IPS-20b (cell line): ENCODE results near the gene CDK5.

Experiments
- H3K27ac ChIP-seq: one replicate; pipeline ENCODE4 v1.5.1; 2013; ENCODE audit warnings: low read length
- H3K27me3 ChIP-seq: 2 replicates; pipeline ENCODE4 v1.6.1; 2013; ENCODE audit warnings: mild to moderate bottlenecking, low read length, inconsistent platforms; ENCODE audit not compliant: insufficient read depth
- H3K36me3 ChIP-seq: 2 replicates; pipeline ENCODE4 v1.6.1; 2013; ENCODE audit warnings: low read depth, mild to moderate bottlenecking, inconsistent platforms, low read length, moderate library complexity; ENCODE audit not compliant: insufficient read depth
- H3K4me1 ChIP-seq: 2 replicates; pipeline ENCODE4 v1.6.1; 2013; ENCODE audit warnings: mild to moderate bottlenecking, control low read depth, inconsistent platforms, low read length, moderate library complexity; ENCODE audit not compliant: insufficient read depth
- H3K4me3 ChIP-seq: 2 replicates; pipeline ENCODE4 v1.5.1; 2013; ENCODE audit warnings: mild to moderate bottlenecking, low read length, inconsistent platforms
- H3K9ac ChIP-seq: 2 replicates; pipeline ENCODE4 v1.6.1; 2013; ENCODE audit warnings: low read depth, mild to moderate bottlenecking, inconsistent platforms, low read length, moderate library complexity
- H3K9me3 ChIP-seq: 2 replicates; pipeline ENCODE4 v1.6.1; 2013; ENCODE audit warnings: mild to moderate bottlenecking, low read depth, low read length, inconsistent platforms; ENCODE audit not compliant: insufficient read depth

The CDK5 gene

DNA sequence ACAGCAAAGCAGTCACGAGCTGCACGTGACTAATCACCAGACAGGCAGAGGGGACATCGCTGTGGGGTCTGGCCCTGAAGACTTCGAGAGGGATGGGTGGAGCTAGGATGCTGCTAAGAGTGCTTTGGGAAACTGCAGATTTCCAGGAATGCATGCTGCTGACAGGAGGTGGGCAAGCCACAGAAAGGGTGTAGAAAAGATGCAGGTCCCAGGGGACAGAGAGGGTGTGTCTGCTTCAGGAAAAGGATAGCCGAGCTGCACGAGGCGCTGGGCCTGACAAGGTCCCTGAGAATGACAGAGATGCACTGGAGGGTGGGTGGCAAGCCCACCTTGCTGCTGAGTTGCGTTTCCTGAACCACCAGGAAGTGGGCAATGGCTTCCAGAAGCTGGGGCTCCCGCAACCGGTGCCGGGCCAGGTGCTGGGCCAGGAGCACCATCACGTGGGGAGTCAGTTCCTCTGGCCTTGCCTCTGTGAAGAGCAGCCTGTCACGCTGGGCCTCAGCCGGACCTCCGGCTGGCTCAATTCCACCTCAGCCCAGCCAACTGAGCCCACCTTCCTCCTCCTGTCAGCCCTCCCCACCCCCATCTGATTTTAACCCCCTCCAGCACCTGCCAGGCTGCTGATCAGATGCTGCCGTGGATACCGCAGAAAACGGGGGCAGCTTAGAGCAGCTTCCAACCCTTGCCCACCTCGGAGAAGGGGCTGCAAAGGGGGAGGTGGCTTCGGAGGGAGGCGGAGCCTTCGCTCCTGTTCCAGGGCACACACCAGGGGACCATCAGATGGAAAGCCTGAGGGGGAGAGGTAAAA lies 20.7 kb upstream of the CDK5 start:
- H3K9ac ChIP-seq, result no peak overlapping the region
- no peaks in the 10 kb centered on the region for H3K27me3 ChIP-seq
- peaks cover 5% of the 10 kb centered on the region for H3K4me1 ChIP-seq
- H3K27ac ChIP-seq, result no peak overlapping the region
- peaks cover 31% of the 10 kb centered on the region for H3K36me3 ChIP-seq
- H3K9me3 ChIP-seq, result no peaks in the 10 kb centered on the region
- H3K4me3 ChIP-seq, result no peak overlapping the region

DNA sequence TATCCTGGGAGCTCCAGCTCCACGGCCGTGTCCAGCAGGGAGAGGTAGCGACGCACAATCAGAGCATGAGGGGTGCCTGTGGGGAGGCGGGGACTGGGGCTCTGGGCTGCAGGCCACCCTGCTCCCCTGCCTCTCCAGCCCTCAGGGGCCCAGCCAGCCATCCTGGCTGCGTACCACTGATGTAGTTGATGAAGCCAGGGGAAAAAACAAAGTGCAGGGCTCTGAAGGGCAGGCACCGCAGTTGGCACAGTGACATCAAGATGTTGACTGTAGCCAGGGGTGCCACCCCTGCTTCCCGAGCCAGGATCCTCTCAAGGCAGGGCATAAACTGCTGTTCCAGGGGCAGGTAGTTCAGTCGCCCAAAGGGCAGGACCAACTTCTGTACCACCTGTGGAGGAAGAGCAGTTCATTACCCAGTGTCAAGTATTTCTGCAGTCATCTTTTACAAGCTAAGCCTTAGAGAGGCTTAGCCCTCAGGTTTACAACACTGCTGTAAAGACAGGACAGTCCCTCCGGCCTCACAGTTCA lies 20.1 kb upstream of the CDK5 start:
- Histone ChIP-seq H3K27ac (no peak overlapping the region), H3K9ac (no peak overlapping the region), H3K4me3 (no peak overlapping the region), H3K27me3 (no peaks in the 10 kb centered on the region), H3K4me1 (peaks cover 5% of the 10 kb centered on the region), H3K9me3 (no peaks in the 10 kb centered on the region), H3K36me3 (peaks cover 31% of the 10 kb centered on the region)

GRCh38 chr7:151076863-151077704 lies 19.4 kb upstream of the CDK5 start:
- H3K9me3 ChIP-seq, result no peaks in the 10 kb centered on the region
- H3K4me3 ChIP-seq, result no peak overlapping the region
- H3K27me3 ChIP-seq, result no peaks in the 10 kb centered on the region
- H3K36me3 ChIP-seq, result peaks cover 37% of the 10 kb centered on the region
- peaks cover 5% of the 10 kb centered on the region for H3K4me1 ChIP-seq
- no peak overlapping the region for H3K9ac ChIP-seq
- H3K27ac ChIP-seq, result no peak overlapping the region

DNA sequence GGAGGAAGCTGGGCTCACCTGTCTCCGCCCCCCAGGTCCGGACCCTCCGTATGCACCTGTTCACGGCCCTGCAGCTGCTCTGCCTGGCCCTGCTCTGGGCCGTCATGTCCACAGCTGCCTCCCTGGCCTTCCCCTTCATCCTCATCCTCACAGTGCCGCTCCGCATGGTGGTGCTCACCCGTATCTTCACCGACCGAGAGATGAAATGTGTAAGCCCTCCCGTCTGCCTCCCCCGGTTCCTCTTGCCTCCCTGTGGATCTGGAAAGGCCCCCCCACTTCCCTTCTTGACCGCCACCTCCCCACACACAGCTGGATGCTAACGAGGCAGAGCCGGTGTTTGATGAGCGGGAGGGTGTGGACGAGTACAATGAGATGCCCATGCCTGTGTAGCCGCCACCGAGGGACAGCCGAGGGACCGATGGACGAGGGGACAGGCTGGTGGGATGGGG lies 18.3 kb upstream of the CDK5 start:
- no peak overlapping the region for H3K27ac ChIP-seq

DNA sequence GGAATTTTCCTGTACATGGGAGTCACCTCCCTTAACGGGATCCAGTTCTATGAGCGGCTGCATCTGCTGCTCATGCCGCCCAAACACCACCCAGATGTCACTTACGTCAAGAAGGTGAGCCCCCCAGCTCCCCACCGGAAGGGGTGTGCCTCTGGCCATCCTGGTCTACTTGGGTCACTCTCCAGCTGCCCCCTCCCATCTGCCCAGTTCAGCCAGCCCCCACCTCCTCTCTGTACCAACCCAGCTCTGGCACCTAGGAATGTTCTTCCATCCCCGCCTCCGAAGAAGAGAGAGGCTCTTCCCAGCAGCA lies 17.9 kb upstream of the CDK5 start:
- H3K9ac ChIP-seq, result no peak overlapping the region

More for the DNA sequence above, 18.3 kb upstream of the CDK5 start:
- H3K4me1 ChIP-seq, result peaks cover 5% of the 10 kb centered on the region
- no peaks in the 10 kb centered on the region for H3K27me3 ChIP-seq
- H3K36me3 ChIP-seq, result peaks cover 47% of the 10 kb centered on the region
- no peak overlapping the region for H3K9ac ChIP-seq
- H3K4me3 ChIP-seq, result no peak overlapping the region
- no peaks in the 10 kb centered on the region for H3K9me3 ChIP-seq

GRCh38 chr7:151074817-151075661 lies 17.3 kb upstream of the CDK5 start:
- no peak overlapping the region for H3K27ac ChIP-seq
- no peak overlapping the region for H3K9ac ChIP-seq
- H3K27me3 ChIP-seq, result no peaks in the 10 kb centered on the region
- peaks cover 5% of the 10 kb centered on the region for H3K4me1 ChIP-seq
- peaks cover 57% of the 10 kb centered on the region for H3K36me3 ChIP-seq
- H3K4me3 ChIP-seq, result no peak overlapping the region
- H3K9me3 ChIP-seq, result no peaks in the 10 kb centered on the region

More for the DNA sequence above, 17.9 kb upstream of the CDK5 start:
- Histone ChIP-seq H3K4me3 (no peak overlapping the region), H3K27ac (no peak overlapping the region), H3K9me3 (no peaks in the 10 kb centered on the region), H3K27me3 (no peaks in the 10 kb centered on the region), H3K36me3 (peaks cover 51% of the 10 kb centered on the region), H3K4me1 (peaks cover 5% of the 10 kb centered on the region)

DNA sequence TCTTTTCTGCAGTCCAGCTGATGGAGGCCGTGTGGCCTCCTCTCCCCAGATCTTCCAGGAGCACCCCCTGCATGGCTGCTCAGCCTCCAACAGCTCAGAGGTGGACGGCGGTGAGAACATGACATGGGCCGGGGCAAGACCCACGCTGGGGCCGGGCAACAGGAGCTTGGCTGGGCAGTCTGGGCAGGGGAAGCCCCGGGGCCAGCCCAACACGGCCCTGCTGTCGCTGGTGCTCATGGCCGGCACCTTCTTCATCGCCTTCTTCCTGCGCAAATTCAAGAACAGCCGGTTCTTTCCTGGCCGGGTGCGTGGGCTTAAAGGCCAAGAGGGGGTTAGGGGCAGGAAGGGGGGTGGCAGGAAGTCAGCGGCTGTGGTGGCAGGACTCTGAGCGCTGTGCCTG lies 16.3 kb upstream of the CDK5 start:
- Histone ChIP-seq H3K4me3 (no peak overlapping the region), H3K4me1 (peaks cover 1% of the 10 kb centered on the region), H3K9ac (no peak overlapping the region), H3K9me3 (no peaks in the 10 kb centered on the region), H3K27ac (no peak overlapping the region), H3K36me3 (peaks cover 67% of the 10 kb centered on the region), H3K27me3 (no peaks in the 10 kb centered on the region)

GRCh38 chr7:151071032-151071866 lies 13.6 kb upstream of the CDK5 start:
- H3K27ac ChIP-seq, result no peak overlapping the region
- no peak overlapping the region for H3K9ac ChIP-seq
- no peaks in the 10 kb centered on the region for H3K27me3 ChIP-seq
- H3K9me3 ChIP-seq, result no peaks in the 10 kb centered on the region
- H3K4me1 ChIP-seq, result peaks cover 9% of the 10 kb centered on the region
- H3K4me3 ChIP-seq, result no peak overlapping the region
- peaks cover 86% of the 10 kb centered on the region for H3K36me3 ChIP-seq

- Histone ChIP-seq H3K9me3 (no peaks in the 10 kb centered on the region), H3K27ac (no peak overlapping the region), H3K27me3 (no peaks in the 10 kb centered on the region), H3K4me1 (peaks cover 9% of the 10 kb centered on the region), H3K9ac (no peak overlapping the region), H3K36me3 (peaks cover 86% of the 10 kb centered on the region), H3K4me3 (no peak overlapping the region)
These were observed 12.9 kb upstream of the CDK5 start for GRCh38 chr7:151070574-151070960.

DNA sequence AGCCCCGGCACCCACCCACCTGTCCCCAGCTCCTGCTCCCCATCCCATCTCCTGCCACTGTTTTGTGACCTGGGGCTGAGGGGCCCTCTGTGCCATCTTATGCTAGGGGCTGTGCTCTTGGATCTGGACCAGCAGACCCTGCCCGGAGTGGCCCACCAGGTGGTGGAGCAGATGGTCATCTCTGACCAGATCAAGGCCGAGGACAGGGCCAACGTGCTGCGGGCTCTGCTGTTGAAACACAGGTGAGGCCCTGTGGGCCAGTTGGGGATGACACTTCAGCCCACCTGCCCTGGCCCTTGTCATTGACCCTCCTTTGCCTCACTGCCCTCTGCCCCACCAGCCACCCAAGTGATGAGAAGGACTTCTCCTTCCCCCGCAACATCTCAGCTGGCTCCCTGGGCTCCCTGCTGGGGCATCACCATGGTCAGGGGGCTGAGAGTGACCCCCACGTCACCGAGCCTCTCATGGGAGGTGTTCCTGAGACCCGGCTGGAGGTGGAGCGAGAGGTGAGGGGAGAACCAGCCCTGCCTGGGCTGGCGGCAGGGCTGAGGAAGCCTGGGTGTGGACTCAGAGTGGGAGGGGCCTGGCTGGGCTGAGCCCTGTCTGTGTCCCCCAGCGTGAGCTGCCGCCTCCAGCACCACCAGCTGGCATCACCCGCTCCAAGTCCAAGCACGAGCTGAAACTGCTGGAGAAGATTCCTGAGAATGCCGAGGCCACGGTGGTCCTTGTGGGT lies 12.3 kb upstream of the CDK5 start:
- Histone ChIP-seq H3K36me3 (peaks cover 86% of the 10 kb centered on the region), H3K4me3 (no peak overlapping the region), H3K27me3 (no peaks in the 10 kb centered on the region), H3K27ac (no peak overlapping the region), H3K9me3 (no peaks in the 10 kb centered on the region), H3K4me1 (peaks cover 9% of the 10 kb centered on the region), H3K9ac (no peak overlapping the region)
